Endothelial cell (in vitro differentiated cells): Measurements from ENCODE around the gene MAN1A1. TPM values are rescaled to one million over a fixed set of nuclear protein-coding genes. Genes with fewer than 3 reads are reported as not detected.
A peak's percentile ranks its signal among the peaks of the same experiment; 100 is the strongest.

Experiments
- DNase-seq: peaks from one replicate; pipeline ENCODE4 v3.0.0; 2021; ENCODE audit warnings: low spot score
- H3K27ac Mint-ChIP-seq: one replicate; pipeline ENCODE4 v1.8.0; 2021; ENCODE audit warnings: mixed read lengths, inconsistent platforms; ENCODE audit not compliant: unreplicated experiment
- H3K27me3 Mint-ChIP-seq: one replicate; pipeline ENCODE4 v1.8.0; 2021; ENCODE audit warnings: mild to moderate bottlenecking, moderate library complexity, mixed read lengths, inconsistent platforms; ENCODE audit not compliant: unreplicated experiment
- H3K36me3 Mint-ChIP-seq: one replicate; pipeline ENCODE4 v1.8.0; 2021; ENCODE audit warnings: mild to moderate bottlenecking, low read depth, mixed read lengths, inconsistent platforms; ENCODE audit not compliant: unreplicated experiment
- H3K4me1 Mint-ChIP-seq: one replicate; pipeline ENCODE4 v1.8.0; 2021; ENCODE audit warnings: mild to moderate bottlenecking, mixed read lengths, inconsistent platforms; ENCODE audit not compliant: unreplicated experiment
- H3K4me3 Mint-ChIP-seq: one replicate; pipeline ENCODE4 v1.8.0; 2021; ENCODE audit warnings: mild to moderate bottlenecking, mixed read lengths, inconsistent platforms; ENCODE audit not compliant: unreplicated experiment
- H3K9me3 Mint-ChIP-seq: one replicate; pipeline ENCODE4 v1.8.0; 2021; ENCODE audit warnings: mixed read lengths, inconsistent platforms; ENCODE audit not compliant: unreplicated experiment
- total RNA-seq: library from RNA; stranded (reverse); fragmentation: NEBNext Ultra II Directional; extraction: Animal tissue kit (Norgen Biotek cat#: 25700); gene quantifications from one replicate; pipeline ENCODE4 v1.2.1, GENCODE V29; 2021; ENCODE audit not compliant: unreplicated experiment
- TF ChIP-seq, protein P1 (sequence below): fragments of 200-600 bp; sonication (generic); IDR thresholded peaks from one replicate; pipeline ENCODE4 v1.5.0; 2021; ENCODE audit warnings: antibody characterized with exemption; ENCODE audit not compliant: unreplicated experiment

The MAN1A1 gene
- total RNA-seq, 1 donor from 2014 or later: 34.4 TPM

DNA sequence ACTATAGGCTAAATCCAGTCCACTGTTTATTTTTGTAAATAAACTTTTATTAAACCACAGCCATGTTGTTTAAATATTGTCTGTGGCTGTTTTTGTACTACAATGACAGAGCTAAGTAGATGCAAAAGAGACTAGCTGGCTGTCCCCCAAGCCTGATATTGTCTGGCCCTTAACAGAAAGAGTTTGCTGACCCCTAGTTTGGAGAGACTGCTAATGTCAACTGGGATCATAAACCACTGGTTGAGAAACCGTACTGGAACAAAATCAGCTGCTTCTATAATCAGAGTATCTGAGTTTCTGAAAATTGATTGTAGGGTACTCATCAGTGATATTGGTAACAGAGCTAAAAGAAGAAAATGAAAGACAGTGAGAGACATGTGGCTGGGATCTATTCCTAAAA lies 168.5 kb downstream of the MAN1A1 start:
- DNase-seq: no peak
- Mint-ChIP-seq H3K27ac (no peak overlapping the region), H3K36me3 (peaks cover 14% of the 10 kb centered on the region), H3K4me1 (peaks cover 38% of the 10 kb centered on the region), H3K27me3 (peaks cover 11% of the 10 kb centered on the region), H3K4me3 (no peak overlapping the region), H3K9me3 (no peaks in the 10 kb centered on the region)
- TF ChIP-seq, protein P1, sequence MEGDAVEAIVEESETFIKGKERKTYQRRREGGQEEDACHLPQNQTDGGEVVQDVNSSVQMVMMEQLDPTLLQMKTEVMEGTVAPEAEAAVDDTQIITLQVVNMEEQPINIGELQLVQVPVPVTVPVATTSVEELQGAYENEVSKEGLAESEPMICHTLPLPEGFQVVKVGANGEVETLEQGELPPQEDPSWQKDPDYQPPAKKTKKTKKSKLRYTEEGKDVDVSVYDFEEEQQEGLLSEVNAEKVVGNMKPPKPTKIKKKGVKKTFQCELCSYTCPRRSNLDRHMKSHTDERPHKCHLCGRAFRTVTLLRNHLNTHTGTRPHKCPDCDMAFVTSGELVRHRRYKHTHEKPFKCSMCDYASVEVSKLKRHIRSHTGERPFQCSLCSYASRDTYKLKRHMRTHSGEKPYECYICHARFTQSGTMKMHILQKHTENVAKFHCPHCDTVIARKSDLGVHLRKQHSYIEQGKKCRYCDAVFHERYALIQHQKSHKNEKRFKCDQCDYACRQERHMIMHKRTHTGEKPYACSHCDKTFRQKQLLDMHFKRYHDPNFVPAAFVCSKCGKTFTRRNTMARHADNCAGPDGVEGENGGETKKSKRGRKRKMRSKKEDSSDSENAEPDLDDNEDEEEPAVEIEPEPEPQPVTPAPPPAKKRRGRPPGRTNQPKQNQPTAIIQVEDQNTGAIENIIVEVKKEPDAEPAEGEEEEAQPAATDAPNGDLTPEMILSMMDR: no peak

DNA sequence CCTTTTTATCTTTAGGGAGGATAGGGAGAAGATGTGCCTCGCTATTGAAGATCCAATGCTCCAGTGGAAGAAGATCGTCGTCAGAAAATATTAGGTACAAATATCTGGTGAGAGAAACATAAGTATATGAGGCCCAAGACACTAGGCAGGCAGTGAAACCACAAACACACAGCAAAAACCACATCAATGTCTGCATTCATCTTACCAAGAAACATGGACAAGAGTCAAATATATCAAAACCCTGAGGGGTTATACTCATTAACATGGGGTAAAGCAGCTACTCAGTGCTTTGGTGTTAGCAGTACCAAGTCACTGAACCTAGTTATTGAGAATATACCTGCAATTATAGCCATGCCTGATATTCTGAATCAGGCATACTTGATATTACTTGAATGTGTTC lies 169.7 kb downstream of the MAN1A1 start:
- no peak overlapping the region for H3K27ac Mint-ChIP-seq
- DNase-seq: no peak

GRCh38 chr6:119179062-119179461 lies 170.5 kb downstream of the MAN1A1 start:
- Mint-ChIP-seq H3K27ac (no peak overlapping the region), H3K27me3 (peaks cover 6% of the 10 kb centered on the region), H3K36me3 (peaks cover 9% of the 10 kb centered on the region), H3K9me3 (no peaks in the 10 kb centered on the region), H3K4me3 (no peak overlapping the region), H3K4me1 (peaks cover 25% of the 10 kb centered on the region)
- TF ChIP-seq, protein P1: no peak
- no peak for DNase-seq

More for the DNA sequence above, 169.7 kb downstream of the MAN1A1 start:
- TF ChIP-seq, protein P1: no peak
- Mint-ChIP-seq H3K36me3 (peaks cover 14% of the 10 kb centered on the region), H3K4me1 (peaks cover 32% of the 10 kb centered on the region), H3K4me3 (no peak overlapping the region), H3K27me3 (peaks cover 11% of the 10 kb centered on the region), H3K9me3 (no peaks in the 10 kb centered on the region)

DNA sequence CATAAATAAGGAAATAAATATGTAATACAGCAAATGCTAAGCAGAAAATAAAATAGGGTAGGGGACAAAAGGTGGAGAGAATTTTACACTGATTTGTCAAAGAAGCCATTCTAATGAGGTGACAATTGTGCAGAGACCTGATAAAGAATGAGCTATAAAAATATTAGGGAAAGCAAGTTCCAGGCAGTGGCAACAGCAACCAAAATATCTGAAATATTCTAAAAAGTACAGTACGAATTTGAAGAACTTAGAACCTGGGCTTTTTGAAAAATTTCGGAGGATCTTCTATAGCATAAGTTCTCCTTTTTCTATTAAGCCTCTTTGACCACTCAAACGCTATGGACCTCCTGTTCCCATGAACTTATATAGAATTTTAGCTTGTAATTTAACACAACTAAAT lies 173.1 kb downstream of the MAN1A1 start:
- peaks cover 23% of the 10 kb centered on the region for H3K4me1 Mint-ChIP-seq
- H3K9me3 Mint-ChIP-seq: no peaks in the 10 kb centered on the region
- no peaks in the 10 kb centered on the region for H3K27me3 Mint-ChIP-seq
- no peak for DNase-seq
- TF ChIP-seq, protein P1: no peak
- H3K36me3 Mint-ChIP-seq: peaks cover 8% of the 10 kb centered on the region
- no peak overlapping the region for H3K4me3 Mint-ChIP-seq
- H3K27ac Mint-ChIP-seq: no peak overlapping the region

DNA sequence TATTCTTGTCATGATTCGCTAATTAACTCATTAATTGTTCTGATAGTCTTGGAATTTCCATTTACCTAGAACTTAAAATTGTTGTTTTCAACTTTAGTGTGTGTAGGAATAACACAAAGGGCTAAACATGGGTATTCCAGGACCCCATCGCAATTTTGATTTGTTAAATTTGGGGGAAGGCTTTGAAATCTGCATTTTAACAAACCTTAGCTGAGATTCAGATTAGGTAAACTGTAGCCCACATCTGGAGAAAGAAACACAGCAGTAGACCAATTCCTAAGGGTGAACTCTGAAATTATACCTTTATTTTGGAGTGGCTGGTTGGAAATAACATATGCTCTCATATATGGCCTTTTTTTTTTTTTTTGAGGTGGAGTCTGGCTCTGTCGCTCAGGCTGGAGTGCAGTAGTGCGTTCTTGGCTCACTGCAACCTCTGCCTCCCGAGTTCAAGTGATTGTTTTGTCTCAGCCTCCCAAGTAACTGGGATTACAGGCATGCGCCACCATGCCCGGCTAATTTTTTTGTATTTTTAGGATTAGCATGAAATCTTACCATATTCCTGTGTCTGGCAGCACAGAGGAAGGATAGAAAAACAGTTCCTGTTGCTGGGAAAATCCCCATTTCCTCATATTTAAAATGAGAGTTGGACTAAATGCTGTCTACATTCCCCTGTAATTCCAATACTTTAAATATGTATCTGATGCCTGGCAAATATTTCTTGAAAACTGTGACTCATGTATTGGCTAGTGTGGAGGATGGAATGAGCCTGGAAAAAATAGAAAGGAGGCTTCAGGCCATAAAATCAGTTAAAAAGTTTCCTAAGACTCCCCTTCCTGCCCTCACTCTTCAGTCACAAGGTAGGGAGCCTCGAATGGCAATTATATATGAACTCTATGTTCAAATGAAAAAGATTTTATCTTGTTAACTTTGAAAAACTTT lies 174.4 kb downstream of the MAN1A1 start:
- Mint-ChIP-seq H3K27ac (peak overlapping the region; percentile 37), H3K36me3 (peaks cover 7% of the 10 kb centered on the region), H3K4me1 (peaks cover 28% of the 10 kb centered on the region), H3K9me3 (no peaks in the 10 kb centered on the region), H3K27me3 (no peaks in the 10 kb centered on the region), H3K4me3 (no peak overlapping the region)
- DNase-seq: no peak
- TF ChIP-seq, protein P1: no peak
